Measurements from ENCODE around the gene RAB1A.
A peak's percentile ranks its signal among the peaks of the same experiment; 100 is the strongest.

The RAB1A gene

DNA sequence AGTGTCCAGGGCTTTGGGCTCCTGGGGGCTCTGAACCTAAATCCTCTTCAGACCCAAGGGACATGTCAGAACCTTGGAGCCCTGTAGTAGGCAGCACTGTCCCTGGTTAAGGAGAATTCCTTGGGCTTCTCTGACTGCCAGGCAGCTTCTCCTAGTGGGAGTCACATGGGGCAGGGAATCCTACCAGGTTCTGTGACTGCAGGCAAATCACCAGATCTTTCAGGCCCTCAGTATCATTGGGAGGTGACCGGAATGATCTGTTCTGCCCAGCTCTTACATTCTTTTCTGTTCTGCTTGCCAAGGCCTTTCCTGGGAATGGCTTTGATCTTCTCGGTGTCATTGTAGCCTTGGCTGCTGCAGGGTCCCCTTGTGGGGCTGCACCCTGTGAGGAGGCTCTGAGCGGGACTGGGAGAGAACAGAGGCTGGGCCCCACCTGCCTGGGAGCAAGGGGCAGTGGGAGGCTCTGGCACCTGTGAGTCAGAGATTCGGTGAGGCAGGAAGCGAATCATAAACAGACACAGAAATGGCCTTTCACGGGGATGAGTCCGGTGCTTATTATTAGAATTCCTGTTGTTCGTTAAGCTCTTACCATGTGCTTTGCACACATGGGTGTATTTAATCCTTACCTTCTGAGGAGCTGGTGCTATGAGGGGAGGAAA, 59.6 kb downstream of the RAB1A start:
- no peak for DNase-seq (ENCODE audit: low spot score)
- no peak overlapping the region for H3K27ac Mint-ChIP-seq
- peaks cover 10% of the 10 kb centered on the region for H3K36me3 Mint-ChIP-seq (ENCODE audit: low read depth)
- H3K4me1 Mint-ChIP-seq (ENCODE audit: low read depth) = peaks cover 14% of the 10 kb centered on the region
- no peaks in the 10 kb centered on the region for H3K27me3 Mint-ChIP-seq (ENCODE audit: low read depth)
- no peak overlapping the region for H3K4me3 Mint-ChIP-seq
- no peaks in the 10 kb centered on the region for H3K9me3 Mint-ChIP-seq

DNA sequence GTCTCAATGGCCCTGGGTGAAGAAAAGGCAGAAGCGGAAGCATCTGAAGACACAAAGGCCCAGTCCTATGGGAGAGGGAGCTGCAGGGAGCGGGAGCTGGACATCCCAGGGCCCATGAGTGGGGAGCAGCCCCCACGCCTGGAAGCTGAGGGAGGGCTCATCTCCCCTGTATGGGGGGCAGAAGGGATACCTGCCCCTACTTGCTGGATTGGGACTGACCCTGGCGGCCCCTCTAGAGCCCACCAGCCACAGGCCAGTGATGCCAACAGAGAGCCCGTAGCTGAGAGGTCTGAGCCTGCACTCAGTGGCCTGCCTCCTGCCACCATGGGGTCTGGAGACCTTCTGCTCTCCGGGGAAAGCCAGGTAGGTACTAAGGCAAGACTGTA, 60.5 kb downstream of the RAB1A start:
- Mint-ChIP-seq H3K27ac (no peak overlapping the region), H3K4me3 (no peak overlapping the region), H3K4me1 (ENCODE audit: low read depth) (peaks cover 21% of the 10 kb centered on the region), H3K27me3 (ENCODE audit: low read depth) (no peaks in the 10 kb centered on the region), H3K9me3 (no peaks in the 10 kb centered on the region), H3K36me3 (ENCODE audit: low read depth) (peaks cover 10% of the 10 kb centered on the region)
- no peak for DNase-seq (ENCODE audit: low spot score)

GRCh38 chr2:65067806-65068553, 61.9 kb downstream of the RAB1A start:
- H3K4me1 Mint-ChIP-seq (ENCODE audit: low read depth) = peaks cover 24% of the 10 kb centered on the region

GRCh38 chr2:65064728-65065552, 65.0 kb downstream of the RAB1A start:
- Mint-ChIP-seq H3K27ac (peak overlapping the region; percentile 47), H3K36me3 (ENCODE audit: low read depth) (no peaks in the 10 kb centered on the region), H3K4me1 (ENCODE audit: low read depth) (peaks cover 24% of the 10 kb centered on the region), H3K27me3 (ENCODE audit: low read depth) (no peaks in the 10 kb centered on the region), H3K4me3 (peak overlapping the region; percentile 48), H3K9me3 (no peaks in the 10 kb centered on the region)
- DNase-seq (ENCODE audit: low spot score) = peak; percentile 35

More at GRCh38 chr2:65067806-65068553, 61.9 kb downstream of the RAB1A start:
- Mint-ChIP-seq H3K27ac (peak overlapping the region; percentile 41), H3K36me3 (ENCODE audit: low read depth) (peaks cover 6% of the 10 kb centered on the region), H3K27me3 (ENCODE audit: low read depth) (no peaks in the 10 kb centered on the region), H3K4me3 (no peak overlapping the region), H3K9me3 (no peaks in the 10 kb centered on the region)
- DNase-seq (ENCODE audit: low spot score) = no peak

- Mint-ChIP-seq H3K36me3 (ENCODE audit: low read depth) (no peaks in the 10 kb centered on the region), H3K4me1 (ENCODE audit: low read depth) (peaks cover 23% of the 10 kb centered on the region), H3K27ac (no peak overlapping the region), H3K9me3 (no peaks in the 10 kb centered on the region), H3K4me3 (no peak overlapping the region), H3K27me3 (ENCODE audit: low read depth) (no peaks in the 10 kb centered on the region)
- DNase-seq (ENCODE audit: low spot score) = no peak
Observed at GRCh38 chr2:65062843-65063825, 66.8 kb downstream of the RAB1A start.

DNA sequence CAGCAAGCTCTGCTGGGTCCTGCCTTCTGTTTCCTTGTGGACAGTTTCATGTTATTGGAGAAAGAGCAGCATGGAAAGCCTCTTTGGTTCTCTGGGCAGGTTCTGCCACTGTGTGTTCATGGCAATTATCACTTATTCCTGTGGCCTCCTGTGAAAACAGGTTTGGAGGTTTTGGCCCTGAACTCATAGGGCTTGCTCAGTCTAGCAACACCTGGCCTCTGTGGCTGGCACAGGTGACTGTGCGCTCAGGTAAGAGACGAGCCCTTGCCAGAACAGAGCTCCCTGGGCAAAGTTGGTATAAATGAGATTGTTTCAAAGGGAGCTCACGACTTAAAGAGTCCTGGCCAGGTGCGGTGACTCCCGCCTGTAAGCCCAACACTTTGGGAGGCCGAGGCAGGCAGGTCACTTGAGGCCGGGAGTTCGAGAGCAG, 68.0 kb downstream of the RAB1A start:
- DNase-seq (ENCODE audit: low spot score) = no peak
- Mint-ChIP-seq H3K27me3 (ENCODE audit: low read depth) (no peaks in the 10 kb centered on the region), H3K9me3 (no peaks in the 10 kb centered on the region), H3K36me3 (ENCODE audit: low read depth) (no peaks in the 10 kb centered on the region), H3K4me3 (no peak overlapping the region), H3K27ac (no peak overlapping the region), H3K4me1 (ENCODE audit: low read depth) (peaks cover 26% of the 10 kb centered on the region)

DNA sequence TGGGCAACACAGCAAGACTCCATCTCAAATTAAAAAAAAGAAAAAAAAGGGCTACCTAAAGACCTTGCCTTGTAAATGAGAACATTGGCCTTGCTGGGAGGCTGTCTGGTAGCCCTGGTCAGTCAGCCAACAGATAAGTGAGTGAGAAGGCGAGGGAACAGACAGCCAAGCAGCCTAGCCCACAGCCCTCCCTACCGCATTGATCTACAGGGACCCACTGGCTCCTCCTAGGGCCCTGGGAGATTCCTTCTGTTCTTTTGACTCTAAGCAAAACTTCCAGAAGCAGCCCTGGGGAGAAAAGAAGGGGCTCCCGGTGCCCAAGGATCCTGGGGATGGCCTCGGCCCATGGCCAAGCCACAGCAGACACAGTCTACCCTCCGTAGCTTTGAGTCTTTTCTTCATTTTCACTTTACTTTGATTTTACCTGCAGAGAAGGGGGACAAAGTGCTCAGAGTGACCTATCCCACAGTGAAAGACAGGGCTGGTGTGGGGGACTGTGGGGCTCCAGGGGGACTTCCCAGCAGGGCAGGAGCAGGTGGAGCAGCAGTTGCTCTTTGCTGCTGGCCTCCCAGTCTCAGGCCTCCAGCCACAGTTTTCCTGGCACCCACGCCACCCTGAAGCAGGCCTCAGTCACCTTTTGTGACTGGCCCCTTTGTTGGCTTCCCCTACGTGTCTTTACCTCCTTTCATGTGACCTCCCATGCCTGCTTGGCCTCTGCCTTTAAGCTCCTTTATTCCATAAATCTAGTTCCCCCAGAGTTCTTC, 68.6 kb downstream of the RAB1A start:
- no peak for DNase-seq (ENCODE audit: low spot score)
- no peak overlapping the region for H3K4me3 Mint-ChIP-seq
- H3K9me3 Mint-ChIP-seq = no peaks in the 10 kb centered on the region
- H3K36me3 Mint-ChIP-seq (ENCODE audit: low read depth) = no peaks in the 10 kb centered on the region
- H3K27ac Mint-ChIP-seq = peak overlapping the region; percentile 35
- no peaks in the 10 kb centered on the region for H3K27me3 Mint-ChIP-seq (ENCODE audit: low read depth)
- H3K4me1 Mint-ChIP-seq (ENCODE audit: low read depth) = peaks cover 27% of the 10 kb centered on the region

DNA sequence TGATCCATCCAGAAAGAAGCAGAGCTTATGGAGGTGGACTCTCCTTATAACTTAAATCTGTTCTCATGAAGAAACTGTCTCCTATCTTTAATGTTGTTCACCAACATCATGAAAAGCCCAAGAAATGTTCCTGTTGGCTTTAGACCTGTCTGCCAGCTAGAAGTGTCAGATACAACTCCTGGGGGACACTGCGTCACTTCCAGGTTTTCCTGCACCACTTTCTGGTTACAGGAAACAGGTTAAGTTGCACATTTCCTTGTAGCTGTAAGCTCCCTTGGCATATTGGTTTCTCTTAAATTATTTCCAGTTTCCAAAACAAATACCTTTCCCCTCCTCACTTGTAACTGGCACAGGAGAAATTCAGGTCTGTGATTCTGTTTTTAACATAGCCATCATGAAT, 70.8 kb downstream of the RAB1A start:
- H3K27me3 Mint-ChIP-seq (ENCODE audit: low read depth) = no peaks in the 10 kb centered on the region
- H3K4me1 Mint-ChIP-seq (ENCODE audit: low read depth) = peaks cover 34% of the 10 kb centered on the region
- no peaks in the 10 kb centered on the region for H3K9me3 Mint-ChIP-seq
- no peak overlapping the region for H3K27ac Mint-ChIP-seq
- H3K4me3 Mint-ChIP-seq = no peak overlapping the region
- DNase-seq (ENCODE audit: low spot score) = no peak
- H3K36me3 Mint-ChIP-seq (ENCODE audit: low read depth) = no peaks in the 10 kb centered on the region

DNA sequence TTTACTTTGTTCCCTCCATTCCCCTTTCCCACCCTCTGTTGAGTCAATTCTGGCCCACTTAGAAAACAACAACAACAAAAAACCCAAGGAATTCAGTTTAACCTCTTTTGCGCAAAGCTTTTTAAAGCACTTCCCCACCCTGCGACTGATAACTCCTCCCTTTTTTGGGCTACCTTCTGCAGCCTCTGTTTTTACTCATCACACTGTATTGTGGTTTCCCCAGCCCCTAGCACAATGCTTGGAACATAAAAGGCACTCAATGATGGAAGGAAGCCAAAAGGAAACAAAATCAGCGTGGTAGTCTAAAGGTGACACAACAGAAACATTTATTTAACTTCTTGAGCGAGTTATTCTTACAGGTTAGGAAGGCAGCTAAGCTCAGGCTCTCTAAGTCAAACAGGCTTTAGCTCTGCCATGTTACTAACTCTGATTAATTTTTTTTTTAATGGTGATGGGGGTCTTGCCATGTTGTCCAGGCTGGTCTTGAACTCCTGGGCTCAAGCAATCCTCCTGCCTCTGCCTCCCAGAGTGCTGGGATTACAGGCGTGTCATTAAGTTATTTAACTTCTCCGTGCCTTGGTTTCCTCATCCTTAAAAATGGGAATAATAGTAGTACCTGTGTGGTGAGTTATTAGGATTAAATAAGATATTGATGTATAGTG, 72.4 kb downstream of the RAB1A start:
- Mint-ChIP-seq H3K27ac (peak overlapping the region; percentile 89), H3K9me3 (no peaks in the 10 kb centered on the region), H3K4me1 (ENCODE audit: low read depth) (peaks cover 44% of the 10 kb centered on the region), H3K27me3 (ENCODE audit: low read depth) (no peaks in the 10 kb centered on the region), H3K36me3 (ENCODE audit: low read depth) (no peaks in the 10 kb centered on the region), H3K4me3 (peak overlapping the region; percentile 86)
- peak; percentile 72 for DNase-seq (ENCODE audit: low spot score)

DNA sequence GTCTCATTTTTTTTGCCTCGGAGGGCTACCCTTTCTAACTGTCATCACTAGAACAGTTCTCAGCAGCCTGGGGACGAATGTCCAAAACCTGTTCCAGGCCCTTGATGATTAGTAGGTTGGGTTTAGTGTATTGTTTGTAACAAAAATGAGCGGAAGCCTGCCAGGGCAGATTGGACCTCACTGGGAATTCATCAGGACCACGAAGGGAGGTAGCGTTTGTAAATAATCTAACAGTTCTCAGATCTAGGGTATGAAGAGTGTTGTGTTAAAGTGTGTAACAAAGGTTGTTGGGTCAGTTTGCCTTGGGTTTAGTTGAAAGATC, 72.9 kb downstream of the RAB1A start:
- peak overlapping the region; percentile 86 for H3K4me3 Mint-ChIP-seq
- no peaks in the 10 kb centered on the region for H3K27me3 Mint-ChIP-seq (ENCODE audit: low read depth)
- H3K9me3 Mint-ChIP-seq = no peaks in the 10 kb centered on the region
- peaks cover 44% of the 10 kb centered on the region for H3K4me1 Mint-ChIP-seq (ENCODE audit: low read depth)
- no peaks in the 10 kb centered on the region for H3K36me3 Mint-ChIP-seq (ENCODE audit: low read depth)
- H3K27ac Mint-ChIP-seq = peak overlapping the region; percentile 89
- DNase-seq (ENCODE audit: low spot score) = no peak

- H3K36me3 Mint-ChIP-seq (ENCODE audit: low read depth) = no peaks in the 10 kb centered on the region
- no peaks in the 10 kb centered on the region for H3K27me3 Mint-ChIP-seq (ENCODE audit: low read depth)
- H3K4me1 Mint-ChIP-seq (ENCODE audit: low read depth) = peaks cover 44% of the 10 kb centered on the region
Observed at GRCh38 chr2:65056215-65057053, 73.5 kb downstream of the RAB1A start, which contains the start of gene CEP68. CEP68 (plus strand) TSS chr2:65056416; CDS start chr2:65069445, 13,029 bp downstream.

More at GRCh38 chr2:65056215-65057053, 73.5 kb downstream of the RAB1A start, which contains the start of gene CEP68:
- DNase-seq (ENCODE audit: low spot score) = peak; percentile 97
- H3K9me3 Mint-ChIP-seq = no peaks in the 10 kb centered on the region
- peak within 1 kb of the TSS; percentile 97 for H3K4me3 Mint-ChIP-seq
- peak within 1 kb of the TSS; percentile 89 for H3K27ac Mint-ChIP-seq

All from T-helper 2 cell treated with Interferon-gamma antibody and Interleukin-4, amounts not matched to agents 5 μg/mL and 100 μg/mL, for 36 hours (primary cell).